T-helper 2 cell treated with Interferon-gamma antibody and Interleukin-4, amounts not matched to agents 100 ng/mL and 5 ng/mL, for 36 hours (primary cell): ENCODE measurements around the gene HMSD. TPM values are rescaled to one million over a fixed set of nuclear protein-coding genes. Genes with fewer than 3 reads are reported as not detected.
"Not testable (repeated sequence)": the region's sequence is repeated elsewhere in the genome, so short reads cannot be mapped to it uniquely, and the experiment has no call there.

Source experiments
- intact Hi-C: fragments of 100-400 bp; cut with micrococcal nuclease; formaldehyde crosslinking; loops from one replicate; pipeline ENCODE4 v1.15.1; 2023
- total RNA-seq: library from RNA; stranded (reverse); gene quantifications from 2 replicates; pipeline ENCODE4 v1.2.3, GENCODE V29; 2022

The HMSD gene, protein sequence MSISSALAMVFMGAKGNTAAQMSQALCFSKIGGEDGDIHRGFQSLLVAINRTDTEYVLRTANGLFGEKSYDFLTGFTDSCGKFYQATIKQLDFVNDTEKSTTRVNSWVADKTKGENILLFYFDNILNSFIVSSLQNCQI
- 1.2 and 3.3 TPM in 2 replicates for total RNA-seq

DNA sequence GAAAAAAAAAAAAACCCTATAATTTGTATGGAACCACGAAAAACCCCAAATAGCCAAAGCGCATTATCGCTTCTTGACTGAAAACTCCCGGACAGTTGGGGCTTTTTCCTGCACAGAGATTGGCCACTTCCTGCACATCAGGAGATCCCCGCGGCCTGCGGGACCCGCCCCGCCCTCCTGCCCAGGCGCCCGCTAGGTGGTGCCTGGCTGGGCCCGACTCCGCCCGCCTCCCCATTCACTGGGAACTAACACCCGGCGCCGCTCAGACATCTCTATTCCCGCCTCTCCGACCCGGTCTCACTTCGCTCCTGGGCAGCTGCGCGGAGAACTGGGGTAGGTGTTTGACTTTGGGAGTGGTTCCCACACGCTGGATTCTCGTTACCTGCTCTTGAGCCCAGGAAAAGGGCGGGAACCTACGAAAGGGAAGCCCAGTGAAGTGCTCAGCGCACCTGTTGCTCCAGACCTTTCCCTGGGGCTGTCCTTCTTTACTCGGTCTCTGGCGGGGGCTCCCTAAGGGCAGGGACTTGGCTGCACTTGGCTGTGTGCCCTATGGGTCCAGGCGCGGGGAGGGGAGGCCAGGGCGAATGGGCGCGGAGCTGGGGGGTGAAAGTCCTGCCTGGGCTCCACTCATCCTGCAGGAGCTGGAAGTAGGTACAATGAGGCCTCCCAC is at the start of gene HMSD:
Gene HMSD, plus strand, starts transcription at position 234 of the 670 bp plus-strand sequence. CDS start 4,155 bp downstream, outside the sequence.
- intact Hi-C loops: loop anchor here (2.0 kb wide), 1 partner anchor 22 kb away; the partner anchor contains the start of gene SERPINB8

DNA sequence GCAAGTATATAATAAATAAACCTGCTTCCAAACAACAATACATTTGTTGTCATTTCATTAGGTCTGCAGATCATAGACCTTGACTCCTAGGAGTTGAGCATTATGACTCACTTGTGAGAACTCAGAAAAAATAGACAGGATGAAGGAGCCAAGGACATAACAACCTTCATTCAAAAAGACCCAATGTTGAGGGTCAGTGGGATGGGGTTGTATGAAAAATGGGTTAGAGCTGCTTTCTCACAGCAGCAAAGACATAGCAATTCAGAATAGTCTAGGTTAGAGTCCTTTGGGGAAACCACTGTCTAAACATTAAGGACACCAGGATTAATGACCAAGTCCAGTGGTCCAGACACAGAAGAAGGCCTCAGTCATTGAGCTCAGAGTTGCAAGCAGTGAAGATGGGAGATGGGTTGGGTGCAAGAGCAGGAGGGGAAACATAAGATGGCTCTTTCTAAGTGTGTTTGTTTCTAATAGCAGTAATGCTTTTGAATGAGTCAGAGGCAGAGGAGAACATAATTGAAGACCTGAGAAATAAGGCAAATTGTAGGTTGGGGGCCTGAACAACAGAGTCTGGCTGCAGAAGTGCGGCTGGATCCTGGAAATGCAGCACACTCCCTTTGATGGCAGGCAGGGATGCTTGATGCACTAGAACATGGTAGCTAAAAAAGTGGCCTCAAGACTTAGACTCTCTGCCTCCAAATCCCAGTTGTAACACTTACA is 45.1 kb upstream of the HMSD start:
- intact Hi-C loops: no loop called here

DNA sequence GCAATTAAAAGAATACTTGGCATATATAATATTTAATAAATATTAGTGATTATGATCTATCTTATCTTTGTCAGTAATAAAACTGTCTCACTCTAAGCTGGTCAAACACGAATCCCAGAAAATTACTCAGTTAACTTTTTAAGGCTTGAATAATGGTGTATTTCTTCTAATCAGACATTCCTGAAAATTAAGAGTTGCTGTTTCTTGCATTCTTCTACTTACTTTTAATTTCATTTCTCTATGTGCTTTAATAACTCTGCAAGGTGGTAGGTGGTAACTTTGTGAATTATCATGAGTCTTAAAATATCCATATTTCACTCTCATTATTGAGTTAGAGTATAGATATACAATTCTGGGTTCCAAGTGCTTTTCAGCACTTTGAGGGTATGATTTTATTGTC is 44.4 kb upstream of the HMSD start:
- intact Hi-C loops: no loop called here

DNA sequence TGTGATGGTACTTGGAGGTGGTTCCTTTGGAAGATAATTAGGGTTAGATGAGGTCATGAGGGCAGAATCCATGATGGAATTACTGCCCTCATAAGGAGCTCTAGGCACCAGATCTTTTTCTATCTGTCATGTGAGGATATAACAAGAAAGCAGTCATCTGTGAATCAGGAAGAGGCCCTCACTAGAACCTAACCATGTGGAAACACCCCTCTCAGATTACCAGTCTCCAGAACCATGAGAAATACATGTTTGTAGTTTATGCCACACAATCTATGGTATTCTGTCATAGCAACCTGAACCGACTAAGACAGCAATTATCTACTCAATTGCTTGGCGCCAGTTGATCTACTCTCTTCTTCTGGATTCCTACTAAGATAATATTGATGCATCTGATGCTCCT is 43.7 kb upstream of the HMSD start:
- intact Hi-C loops: no loop called here

DNA sequence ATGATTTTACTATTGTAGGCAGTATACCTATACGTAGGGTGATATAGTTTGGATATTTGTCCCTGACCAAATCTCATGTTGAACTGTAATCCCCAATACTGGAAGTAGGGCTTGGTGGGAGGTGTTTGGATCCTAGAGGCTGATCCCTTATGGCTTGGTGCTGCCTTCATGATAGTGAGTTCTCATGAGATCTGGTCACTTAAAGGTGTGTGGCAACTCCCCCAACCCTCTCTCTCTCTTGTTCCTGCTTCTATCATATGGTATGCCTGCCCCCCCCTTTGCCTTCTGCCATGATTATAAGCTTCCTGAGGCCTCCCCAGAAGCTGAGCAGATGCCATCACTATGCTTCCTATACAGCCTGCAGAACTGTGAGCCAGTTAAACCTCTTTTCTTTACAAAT is 43.0 kb upstream of the HMSD start:
- intact Hi-C loops: no loop called here

DNA sequence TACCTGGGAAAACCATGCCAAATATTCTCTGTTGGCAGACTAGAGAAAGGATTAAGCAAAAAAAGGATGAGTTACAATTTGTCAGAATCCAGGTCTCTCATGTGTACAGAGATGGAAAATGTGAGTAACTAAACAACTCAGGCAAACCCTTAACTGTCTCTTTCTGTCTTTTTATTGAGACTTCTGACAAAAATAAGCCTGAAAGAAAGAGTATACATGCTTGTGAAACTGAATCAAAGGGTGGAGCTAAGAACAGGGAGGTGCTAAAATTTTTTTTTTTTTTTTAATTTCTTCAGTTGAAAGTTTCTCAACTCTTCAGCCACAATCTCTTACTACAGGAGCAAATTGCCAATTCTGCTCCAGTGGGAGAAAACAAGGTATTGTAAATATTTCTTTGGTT is 41.4 kb upstream of the HMSD start, which contains the start of gene SERPINB10:
Gene SERPINB10, plus strand, starts transcription at position 295 of the 400 bp plus-strand sequence. CDS start 7,553 bp downstream, outside the sequence.
- intact Hi-C loops: no loop called here

DNA sequence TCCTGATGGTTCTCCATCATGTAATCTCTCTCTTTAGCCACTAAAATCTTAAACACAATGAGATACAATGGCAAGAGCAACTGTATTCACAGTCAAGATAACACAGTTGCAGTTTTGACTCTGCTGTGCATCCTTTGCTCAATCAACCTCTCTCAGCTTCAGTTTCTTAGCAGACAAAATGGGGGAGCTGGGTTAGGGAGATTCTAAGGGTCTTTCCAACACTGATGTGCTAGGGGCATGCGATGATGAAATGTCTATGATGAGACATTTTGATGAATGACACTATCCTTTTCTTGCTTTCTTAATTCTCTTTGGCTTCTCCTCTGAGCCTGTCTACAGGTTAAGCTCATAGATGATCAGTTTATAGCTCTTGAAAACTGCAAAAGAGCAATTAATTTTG is 40.2 kb upstream of the HMSD start:
- intact Hi-C loops: no loop called here

DNA sequence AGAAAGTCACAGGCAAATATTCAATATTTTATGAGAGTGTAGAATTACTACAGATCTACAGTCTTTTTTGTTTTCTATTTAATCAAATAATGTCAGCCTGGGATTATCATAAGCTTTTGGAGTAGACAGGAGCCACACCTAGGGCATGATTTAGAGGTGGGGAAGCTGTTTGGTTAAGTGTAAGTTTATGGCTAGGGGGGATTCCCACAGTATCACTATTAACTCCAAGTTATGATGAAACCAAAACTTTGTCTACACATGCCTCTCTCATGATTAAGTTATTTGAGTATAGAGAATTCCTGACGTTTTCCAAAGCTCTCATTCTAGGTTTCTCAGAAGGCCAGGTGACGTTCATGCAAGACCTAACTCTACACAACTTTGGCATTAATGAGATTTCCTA is 39.2 kb upstream of the HMSD start:
- intact Hi-C loops: no loop called here

DNA sequence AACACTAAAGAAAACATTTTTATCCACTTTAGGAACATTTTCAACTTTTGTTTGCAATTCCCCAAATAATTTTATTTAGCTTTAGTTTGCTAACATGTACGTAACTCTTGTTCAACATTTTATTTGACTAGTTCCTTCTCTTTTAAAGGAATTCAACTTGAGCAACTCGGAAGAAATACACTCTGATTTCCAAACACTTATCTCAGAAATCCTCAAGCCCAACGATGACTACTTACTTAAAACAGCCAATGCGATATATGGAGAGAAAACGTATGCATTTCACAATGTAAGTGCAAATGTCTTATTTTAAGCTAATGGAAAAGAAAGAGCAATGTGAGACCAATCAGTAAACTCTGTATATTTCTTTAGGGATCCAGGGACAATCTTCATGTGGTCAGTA is 31.3 kb upstream of the HMSD start:
- intact Hi-C loops: no loop called here

DNA sequence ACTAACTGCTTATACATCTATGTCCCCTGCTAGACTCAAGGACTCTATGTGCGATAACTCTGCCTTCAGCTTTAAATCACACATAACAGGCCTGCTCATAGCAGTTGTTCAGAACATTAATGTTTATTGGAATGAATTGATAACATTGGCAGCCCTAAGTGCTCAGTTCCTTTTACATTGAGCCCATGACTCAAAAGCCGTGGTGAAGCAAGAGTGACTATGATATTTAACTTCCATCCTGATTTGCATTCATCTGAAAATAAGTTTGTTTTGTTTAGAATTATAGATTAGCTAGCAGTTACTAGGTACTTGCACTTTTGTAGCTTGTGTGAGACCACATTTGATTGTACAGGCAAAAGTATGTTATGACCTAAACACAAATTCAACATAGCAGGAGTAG is 27.1 kb upstream of the HMSD start:
- intact Hi-C loops: no loop called here

DNA sequence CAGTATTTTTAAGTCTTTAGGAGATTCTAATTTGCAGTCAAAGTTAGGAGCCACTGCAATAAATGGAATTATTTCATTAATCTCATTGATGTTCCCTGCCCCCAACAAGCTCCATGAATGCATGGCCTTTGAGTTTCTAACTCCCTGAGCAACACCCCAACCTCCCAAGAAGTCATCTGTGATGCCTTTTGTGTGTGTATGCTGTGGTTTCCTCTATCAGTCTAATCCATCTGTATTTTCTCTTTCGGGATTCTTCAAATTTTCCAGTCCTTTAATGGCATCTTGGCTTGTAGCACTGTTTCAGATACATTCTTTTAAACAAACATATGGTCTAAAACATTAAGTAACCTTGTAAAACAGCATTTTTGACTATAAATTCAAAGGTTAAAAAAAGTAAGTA is 24.6 kb upstream of the HMSD start:
- intact Hi-C loops: no loop called here

DNA sequence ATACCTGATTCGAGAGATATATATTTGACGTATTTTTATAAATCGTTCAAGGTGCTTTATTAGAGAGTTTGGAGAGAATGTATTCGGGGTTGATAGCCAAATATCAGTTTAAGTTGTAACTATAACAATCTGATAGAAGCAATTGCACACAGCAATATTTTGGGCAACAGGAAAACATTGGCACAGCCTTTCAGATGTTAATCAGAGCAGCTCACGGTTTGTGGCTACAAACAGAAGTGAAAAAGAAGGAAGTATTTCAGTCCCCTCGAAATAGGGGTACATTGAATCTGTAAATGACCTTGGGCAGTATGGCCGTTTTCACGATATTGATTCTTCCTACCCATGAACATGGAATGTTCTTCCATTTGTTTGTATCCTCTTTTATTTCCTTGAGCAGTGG is 20.8 kb upstream of the HMSD start:
- intact Hi-C loops: no loop called here

DNA sequence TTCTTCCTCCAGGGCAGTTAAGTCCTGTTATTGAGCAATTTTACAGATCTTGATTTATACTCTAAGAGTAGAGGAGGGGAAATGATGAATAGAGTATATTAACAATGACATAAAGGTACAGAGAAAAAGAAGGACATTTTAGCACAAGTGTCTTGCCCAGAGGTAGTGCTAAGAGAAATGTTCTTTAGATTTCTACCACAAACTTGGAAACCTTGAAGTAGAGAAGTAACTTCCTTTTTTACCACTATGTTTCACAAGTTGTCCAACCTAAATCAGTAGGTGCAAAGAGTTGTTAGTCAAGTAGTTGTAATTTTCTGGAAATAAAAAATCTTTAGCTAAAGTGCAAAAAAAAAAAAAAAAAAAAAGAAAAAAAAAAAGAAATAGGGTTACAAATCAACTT is 19.7 kb upstream of the HMSD start:
- intact Hi-C loops: not testable (repeated sequence)

DNA sequence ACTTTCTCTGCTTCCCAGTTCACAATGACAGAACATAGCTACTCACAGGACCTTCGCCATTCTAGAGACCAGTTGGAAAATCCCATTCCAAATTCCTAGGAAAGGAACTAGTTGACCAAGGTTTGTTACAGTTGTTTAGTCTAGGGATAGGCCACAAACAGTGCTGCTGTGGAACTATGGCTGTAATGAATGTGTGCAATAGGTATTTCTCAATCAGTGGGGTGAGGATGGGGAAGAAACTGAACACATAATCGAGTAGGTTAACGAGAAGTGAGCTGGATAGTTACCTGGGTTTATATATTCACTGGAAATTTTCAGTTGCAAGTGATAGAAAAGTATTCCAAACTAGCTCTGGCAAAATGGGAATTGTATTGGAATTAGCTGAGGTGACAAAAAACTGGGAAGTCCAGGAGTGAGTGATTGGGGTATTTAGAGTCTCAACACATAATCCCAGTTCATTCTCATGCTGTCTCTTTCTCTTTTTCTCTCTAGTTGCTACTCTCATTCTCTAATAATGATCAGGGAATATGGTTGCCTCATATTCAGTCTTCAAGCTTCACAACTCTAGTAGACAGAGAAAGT is 18.2 kb upstream of the HMSD start:
- intact Hi-C loops: no loop called here

DNA sequence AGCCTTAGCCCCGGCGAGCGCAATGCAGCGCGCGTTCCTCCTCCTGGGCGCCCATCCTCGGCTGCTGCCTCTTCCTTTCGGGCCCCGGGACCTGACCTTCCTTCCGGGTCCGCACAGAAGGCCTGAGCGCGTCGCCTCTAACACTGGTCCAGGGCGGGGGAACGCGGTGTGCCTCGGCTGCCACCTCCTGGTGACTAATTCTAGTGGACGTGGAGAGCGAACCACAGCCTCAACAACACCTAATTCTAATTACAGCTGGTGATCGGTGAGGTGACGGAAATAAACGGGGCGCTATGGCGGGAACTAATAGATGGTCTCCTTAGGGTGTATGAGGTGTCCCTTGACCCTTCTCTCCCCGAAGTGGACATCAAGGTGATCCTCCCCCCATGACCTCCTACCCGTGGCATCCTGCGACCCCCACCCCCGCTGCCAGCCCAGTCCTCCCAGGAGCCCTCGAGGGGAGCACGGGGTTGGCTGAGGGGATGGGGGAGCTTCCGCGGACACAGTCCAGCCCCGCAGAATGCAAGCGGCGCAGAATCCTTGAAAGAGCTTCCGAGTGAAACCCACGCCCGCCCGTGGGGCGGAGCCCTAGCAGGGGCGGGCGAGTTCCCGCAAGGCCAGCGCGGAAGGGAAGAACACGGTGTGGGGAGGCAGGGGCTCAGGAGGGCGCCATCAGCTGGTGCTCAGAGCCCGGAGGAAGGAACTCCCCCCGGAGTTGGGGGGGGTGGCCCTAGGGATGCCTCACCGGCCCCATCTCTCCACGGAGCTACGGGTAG is 12.8 kb upstream of the HMSD start:
- intact Hi-C loops: loop anchor here (1.0 to 5.0 kb wide), 4 partner anchors 36 to 418 kb away; partner anchors contain the start of gene SERPINB8

DNA sequence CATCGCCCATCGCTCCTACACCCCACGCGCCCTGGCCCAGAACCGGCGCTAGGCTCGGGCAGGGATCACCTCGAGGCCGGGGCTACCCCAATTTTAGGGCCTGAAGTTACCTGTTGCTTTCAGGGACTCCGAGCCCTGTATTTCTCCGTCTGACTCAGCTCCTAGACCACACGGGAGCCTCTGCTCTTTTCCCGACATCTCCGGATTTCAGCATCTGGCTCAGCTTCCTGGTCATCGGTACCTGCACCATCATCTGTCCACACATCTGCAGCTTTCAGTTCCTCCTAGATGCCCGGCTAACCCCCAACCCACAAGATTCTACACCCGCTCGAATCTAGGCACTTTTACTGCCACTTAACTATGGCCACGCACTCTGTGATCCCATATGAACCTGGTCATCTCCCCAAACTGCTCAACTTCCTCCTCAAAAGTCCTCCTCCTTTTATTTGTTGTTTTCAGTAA is 12.1 kb upstream of the HMSD start:
- intact Hi-C loops: loop anchor here (1.0 to 5.0 kb wide), 4 partner anchors 35 to 418 kb away; partner anchors contain the start of gene SERPINB8

DNA sequence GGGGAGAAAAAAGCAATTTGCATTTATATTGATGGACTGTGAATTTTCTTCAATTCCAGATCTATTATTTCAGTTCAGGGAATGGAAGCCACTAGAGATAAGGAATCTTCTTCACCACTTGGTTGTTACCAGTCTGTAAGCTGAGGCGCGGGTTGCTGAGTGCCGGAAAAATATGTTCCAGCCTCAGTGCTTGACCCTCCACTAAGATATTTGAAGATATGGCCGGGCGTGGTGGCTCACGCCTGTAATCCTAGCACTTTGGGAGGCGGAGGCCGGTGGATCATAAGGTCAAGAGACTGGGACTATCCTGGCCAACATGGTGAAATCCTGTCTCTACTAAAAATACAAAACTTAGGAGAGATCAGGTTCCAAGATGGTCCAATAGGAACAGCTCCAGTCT is 9.1 kb upstream of the HMSD start:
- intact Hi-C loops: no loop called here

DNA sequence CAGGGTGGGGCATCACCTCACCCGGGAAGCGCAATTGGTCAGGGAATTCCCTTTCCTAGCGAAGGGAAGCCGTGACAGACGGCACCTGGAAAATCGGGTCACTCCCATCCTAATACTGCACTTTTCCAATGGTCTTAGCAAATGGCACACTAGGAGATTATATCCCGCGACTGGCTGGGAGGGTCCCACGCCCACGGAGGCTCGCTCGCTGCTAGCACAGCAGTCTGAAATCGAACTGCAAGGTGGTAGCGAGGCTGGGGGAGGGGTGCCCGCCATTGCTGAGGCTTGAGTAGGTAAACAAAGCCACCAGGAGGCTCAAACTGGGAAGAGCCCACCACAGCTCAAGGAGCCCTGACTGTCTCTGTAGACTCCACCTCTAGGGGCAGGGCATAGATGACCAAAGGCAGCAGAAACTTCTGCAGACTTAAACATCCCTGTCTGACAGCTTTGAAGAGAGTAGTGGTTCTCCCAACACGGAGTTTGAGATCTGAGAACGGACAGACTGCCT is 8.5 kb upstream of the HMSD start:
- intact Hi-C loops: not testable (repeated sequence)

DNA sequence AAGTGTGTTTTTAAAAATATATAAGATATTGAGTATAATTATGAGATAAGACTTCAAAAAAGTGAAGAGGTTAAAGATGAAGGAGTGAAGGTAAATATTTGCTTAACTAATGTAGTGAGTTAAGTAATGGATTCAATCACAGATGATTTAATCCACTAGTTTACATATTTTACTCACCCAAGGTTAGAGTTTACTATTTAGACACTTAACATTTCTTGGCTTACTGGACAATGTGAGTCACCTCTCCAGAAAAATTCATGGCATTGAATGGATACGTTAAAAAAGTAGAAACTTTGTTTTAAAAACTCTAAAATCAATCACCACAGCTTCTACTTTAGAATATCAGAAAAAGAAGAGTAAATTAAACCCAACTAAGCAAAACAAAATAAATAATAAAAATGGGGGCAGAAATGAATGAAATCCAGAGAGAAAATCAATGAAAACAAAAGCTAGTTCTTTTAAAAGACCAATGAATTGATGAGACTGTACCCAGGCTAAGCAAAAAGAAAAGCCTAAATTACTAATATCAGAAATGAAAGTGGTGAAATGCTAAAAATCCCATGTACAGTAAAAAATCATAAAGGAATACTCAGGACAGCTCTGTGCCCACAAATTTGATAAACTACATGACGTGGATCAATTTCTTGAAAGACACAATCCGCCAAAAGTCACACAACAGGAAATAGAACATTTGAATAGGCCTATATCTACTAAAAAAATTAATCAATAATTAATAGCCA is 1.9 kb upstream of the HMSD start:
- intact Hi-C loops: no loop called here

DNA sequence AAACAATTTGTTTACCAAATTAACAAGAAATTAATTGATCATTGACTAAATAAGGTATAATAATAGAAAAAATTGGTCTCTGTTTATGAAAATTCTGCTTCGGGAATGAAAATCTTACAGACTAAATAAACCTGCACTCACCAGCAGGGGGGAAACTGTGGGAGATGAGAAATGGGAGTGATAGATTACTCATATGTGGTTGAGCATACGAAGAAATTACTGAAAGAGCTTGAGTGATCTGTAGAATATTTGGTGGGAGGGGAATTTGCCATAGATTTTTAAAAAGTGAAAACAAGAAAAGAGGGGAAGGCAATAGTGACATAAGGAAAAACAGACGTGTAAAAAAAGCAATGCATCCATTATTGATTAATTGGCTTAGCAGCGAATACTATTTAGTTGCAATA is 2.2 kb downstream of the HMSD start:
- intact Hi-C loops: no loop called here
